ENCODE results near the gene PDGFB.
A peak's percentile ranks its signal among the peaks of the same experiment; 100 is the strongest.

The PDGFB gene

GRCh38 chr22:39276440-39277141 lies 31.8 kb upstream of the PDGFB start:
- DNase-seq (ENCODE audit: low read depth) = no peak

GRCh38 chr22:39275814-39276439 lies 31.1 kb upstream of the PDGFB start:
- no peak for DNase-seq (ENCODE audit: low read depth)

- no peak for DNase-seq (ENCODE audit: low read depth)
Observed at GRCh38 chr22:39273950-39274887, 29.4 kb upstream of the PDGFB start.

- DNase-seq (ENCODE audit: low read depth) = no peak
Observed at GRCh38 chr22:39270792-39271191, 26.0 kb upstream of the PDGFB start.

GRCh38 chr22:39270280-39270679 lies 25.5 kb upstream of the PDGFB start:
- DNase-seq (ENCODE audit: low read depth) = no peak

GRCh38 chr22:39269095-39269790 lies 24.5 kb upstream of the PDGFB start:
- no peak for DNase-seq (ENCODE audit: low read depth)

- DNase-seq (ENCODE audit: low read depth) = no peak
Observed at GRCh38 chr22:39268645-39269044, 23.9 kb upstream of the PDGFB start.

- DNase-seq (ENCODE audit: low read depth) = no peak
Observed at GRCh38 chr22:39267974-39268373, 23.2 kb upstream of the PDGFB start.

- DNase-seq (ENCODE audit: low read depth) = peak; percentile 60
Observed at GRCh38 chr22:39266398-39267030, 21.7 kb upstream of the PDGFB start.

- DNase-seq (ENCODE audit: low read depth) = no peak
Observed at GRCh38 chr22:39265143-39265886, 20.5 kb upstream of the PDGFB start.

- no peak for DNase-seq (ENCODE audit: low read depth)
Observed at GRCh38 chr22:39264349-39265038, 19.7 kb upstream of the PDGFB start.

GRCh38 chr22:39263626-39264348 lies 19.0 kb upstream of the PDGFB start:
- no peak for DNase-seq (ENCODE audit: low read depth)

- no peak for DNase-seq (ENCODE audit: low read depth)
Observed at GRCh38 chr22:39259666-39260065, 14.9 kb upstream of the PDGFB start.

- no peak for DNase-seq (ENCODE audit: low read depth)
Observed at GRCh38 chr22:39257901-39258475, 13.2 kb upstream of the PDGFB start.

GRCh38 chr22:39256979-39257378 lies 12.2 kb upstream of the PDGFB start:
- DNase-seq (ENCODE audit: low read depth) = no peak

GRCh38 chr22:39256186-39256552 lies 11.4 kb upstream of the PDGFB start:
- DNase-seq (ENCODE audit: low read depth) = no peak

GRCh38 chr22:39255449-39256185 lies 10.8 kb upstream of the PDGFB start:
- DNase-seq (ENCODE audit: low read depth) = no peak

GRCh38 chr22:39254789-39255298 lies 10.1 kb upstream of the PDGFB start:
- DNase-seq (ENCODE audit: low read depth) = no peak

All from activated T-cell treated with anti-CD3 and anti-CD28 coated beads for 48 hours (primary cell).